ENCODE results near the gene SMAP1.

- no peak for TF ChIP-seq CTCF (IDR thresholded peaks at IDR 0.05)
- no peak for TF ChIP-seq POLR2A (IDR thresholded peaks at IDR 0.05)
These were observed 773 bp downstream of the SMAP1 start for GRCh38 chr6:70668499-70668812.

Data from adrenal gland (tissue), 5 donors.